NCI-H446 (cell line): ENCODE measurements around the gene ERC1.
"Not testable (repeated sequence)": the region's sequence is repeated elsewhere in the genome, so short reads cannot be mapped to it uniquely, and the experiment has no call there.

Experiments
- DNase-seq, 2 experiments: peaks; one replicate each; lab custom pipeline; 2025; lab: John Stamatoyannopoulos, UW

ERC1 gene

GRCh38 chr12:1022032-1022970 lies 31.3 kb downstream of the ERC1 start:
- no peak for DNase-seq

DNA sequence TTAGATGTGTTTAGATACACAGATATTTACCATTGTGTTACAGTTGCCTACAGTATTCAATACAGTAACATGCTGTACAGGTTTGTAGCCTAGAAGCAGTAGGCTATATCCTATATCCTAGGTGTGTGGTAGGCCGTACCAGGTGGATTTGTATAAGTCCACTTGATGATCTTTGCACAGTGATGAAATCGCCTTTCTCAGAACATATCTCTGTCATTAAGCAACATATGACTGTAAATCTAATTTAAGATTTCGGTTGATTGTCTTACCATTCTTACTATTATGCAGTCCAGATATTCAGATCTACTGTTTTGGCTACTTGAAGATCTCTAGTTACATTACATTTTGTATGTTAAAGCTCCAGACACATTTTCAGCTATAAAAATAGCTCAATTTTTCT lies 39.8 kb downstream of the ERC1 start:
- DNase-seq: no peak

DNA sequence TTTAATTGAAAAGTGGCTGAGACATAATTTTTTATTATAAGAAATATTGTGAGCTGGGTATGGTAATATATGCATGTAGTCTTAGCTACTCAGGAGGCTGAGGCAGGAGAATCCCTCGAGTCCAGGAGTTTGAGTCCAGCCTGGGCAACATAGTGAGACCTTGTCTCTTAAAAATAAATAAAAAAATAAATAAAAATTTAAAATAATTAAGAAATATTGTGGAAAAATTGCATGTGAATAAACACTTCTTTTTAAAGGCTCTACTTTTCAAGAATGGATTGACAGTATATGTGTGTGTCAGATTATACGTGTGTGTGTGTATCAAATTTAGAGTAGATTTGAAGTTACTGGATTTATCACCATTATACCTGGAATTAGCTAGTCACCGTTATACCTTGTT lies 43.2 kb downstream of the ERC1 start:
- no peak for DNase-seq

GRCh38 chr12:1034751-1035457 lies 43.9 kb downstream of the ERC1 start:
- DNase-seq: peak in 1 of 2 experiments; percentile 26

GRCh38 chr12:1041478-1041877 lies 50.5 kb downstream of the ERC1 start:
- no peak for DNase-seq

GRCh38 chr12:1044199-1044598 lies 53.2 kb downstream of the ERC1 start:
- no peak for DNase-seq

- no peak for DNase-seq
Observed at GRCh38 chr12:1044696-1045095, 53.7 kb downstream of the ERC1 start.

DNA sequence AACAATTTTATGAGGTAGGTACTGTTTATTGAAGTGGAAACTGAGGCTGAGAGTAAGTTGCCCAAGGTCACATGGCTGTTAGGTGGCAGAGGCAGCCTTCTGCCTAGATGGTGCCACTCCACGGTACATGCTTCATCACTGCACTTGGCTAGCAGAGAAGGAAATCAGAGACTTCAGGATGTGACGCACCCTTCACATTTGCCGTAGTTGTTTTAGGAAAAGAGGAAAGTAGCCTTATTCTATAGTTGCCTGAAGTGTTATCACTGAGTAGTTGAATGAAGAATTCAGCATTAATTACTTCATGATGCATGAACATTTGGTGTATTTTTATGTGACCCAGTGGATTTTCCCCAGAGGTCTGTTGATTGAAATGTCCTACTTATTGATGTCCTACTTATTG lies 55.7 kb downstream of the ERC1 start:
- no peak for DNase-seq

GRCh38 chr12:1047898-1048660 lies 57.1 kb downstream of the ERC1 start:
- peak; percentile 73 to 94 for DNase-seq

GRCh38 chr12:1050059-1050707 lies 59.2 kb downstream of the ERC1 start:
- no peak for DNase-seq

- DNase-seq: not testable (repeated sequence)
Observed at GRCh38 chr12:1051672-1052071, 60.6 kb downstream of the ERC1 start.

GRCh38 chr12:1053690-1054089 lies 62.7 kb downstream of the ERC1 start:
- no peak for DNase-seq

GRCh38 chr12:1054117-1054870 lies 63.3 kb downstream of the ERC1 start:
- no peak for DNase-seq

DNA sequence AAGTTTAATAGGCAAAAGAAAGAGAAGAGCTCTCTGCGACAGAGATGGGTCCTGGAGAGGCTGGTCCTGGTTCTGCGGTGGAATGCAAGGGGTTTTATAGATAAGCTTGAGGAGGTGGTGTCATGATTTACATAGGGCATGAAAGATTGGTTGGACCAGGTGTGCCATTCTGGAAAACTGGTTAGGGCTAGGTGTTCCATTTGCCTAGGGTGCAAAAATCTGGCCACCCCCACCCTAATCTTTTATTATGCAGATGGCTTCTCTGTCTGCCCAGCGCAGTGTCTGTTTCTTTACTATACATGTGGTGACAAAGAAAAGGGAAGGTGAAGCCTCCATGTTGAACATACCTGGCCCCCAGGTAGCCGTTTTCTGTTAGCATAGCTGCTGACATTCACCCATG lies 65.4 kb downstream of the ERC1 start:
- no peak for DNase-seq

- DNase-seq: no peak
Observed at GRCh38 chr12:1058423-1058822, 67.4 kb downstream of the ERC1 start.

GRCh38 chr12:1059162-1059561 lies 68.1 kb downstream of the ERC1 start:
- DNase-seq: no peak

DNA sequence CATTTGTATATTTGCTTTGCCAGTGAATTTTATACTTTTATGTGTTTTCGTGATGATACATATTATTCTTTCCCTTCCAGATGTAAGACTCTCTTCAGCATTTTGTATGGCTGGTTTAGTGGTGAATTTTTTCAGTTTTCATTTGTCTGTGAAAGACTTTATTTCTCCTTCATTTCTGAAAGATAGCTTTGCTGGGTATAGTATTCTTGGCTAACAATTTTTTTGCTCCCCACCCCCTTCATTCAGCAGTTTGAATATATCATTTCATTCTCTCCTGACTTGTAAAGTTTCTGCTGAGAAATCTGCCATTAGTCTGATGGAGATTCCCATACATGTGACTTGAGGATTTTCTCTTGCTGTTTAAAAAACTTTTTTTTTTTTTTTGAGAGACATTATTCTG lies 72.8 kb downstream of the ERC1 start:
- DNase-seq: no peak

GRCh38 chr12:1064317-1064716 lies 73.3 kb downstream of the ERC1 start:
- DNase-seq: no peak

DNA sequence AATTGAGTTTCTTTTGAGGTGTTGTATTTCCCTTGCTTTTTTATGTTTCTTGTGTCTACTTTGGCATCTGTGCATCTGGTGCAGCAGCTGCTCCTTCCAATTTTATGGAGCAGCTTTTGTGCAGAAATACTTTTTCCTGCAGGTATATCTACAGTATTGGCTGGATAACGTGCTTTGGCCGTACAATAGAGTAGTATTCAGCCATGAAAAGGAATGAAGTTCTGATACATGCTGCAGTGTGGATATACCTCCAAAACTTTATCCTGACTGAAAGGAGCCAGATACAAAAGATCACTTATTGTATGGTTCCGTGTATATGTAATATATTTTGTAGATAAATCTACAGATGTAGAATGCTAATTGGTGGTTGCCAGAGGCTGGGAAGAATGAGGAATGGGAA lies 74.6 kb downstream of the ERC1 start:
- DNase-seq: no peak

GRCh38 chr12:1069846-1070245 lies 78.8 kb downstream of the ERC1 start:
- no peak for DNase-seq

GRCh38 chr12:1071182-1071581 lies 80.2 kb downstream of the ERC1 start:
- no peak for DNase-seq
